ENCODE results near the gene POLR3F. TPM values are rescaled to one million over a fixed set of nuclear protein-coding genes. Genes with fewer than 3 reads are reported as not detected.

Gene POLR3F
- polyA plus RNA-seq, 1 of the 3 experiments (the other 2 are of a cell fraction): 4.8 TPM

GRCh38 chr20:18527836-18528235 lies 60.6 kb downstream of the POLR3F start:
- Histone ChIP-seq H3K27ac (ENCODE audit: low read depth in 2 of 2, low read length in 1 of 2) (no peak overlapping the region), H3K4me2 (no peak overlapping the region), H3K9ac (no peak overlapping the region), H3K27me3 (ENCODE audit: insufficient read depth) (no peaks in the 10 kb centered on the region), H2AFZ (ENCODE audit: low read depth) (no peak overlapping the region), H3K36me3 (replicated peaks in 1 of 2; ENCODE audit: control insufficient read depth in 1 of 2, insufficient read depth in 2 of 2, low read length in 1 of 2) (peaks cover 47 to 80% of the 10 kb centered on the region in 2 experiments), H3K9me2 (no peaks in the 10 kb centered on the region), H4K20me1 (ENCODE audit: insufficient read depth) (no peaks in the 10 kb centered on the region), H3F3A (replicated peaks; ENCODE audit: insufficient read depth) (no peaks in the 10 kb centered on the region), H3K4me3 (ENCODE audit: low read depth in 2 of 2, low read length in 1 of 2) (no peak overlapping the region), H3K79me2 (ENCODE audit: insufficient read depth) (no peaks in the 10 kb centered on the region), H3K9me3 (no peaks in the 10 kb centered on the region), H3K4me1 (ENCODE audit: control insufficient read depth in 1 of 2, insufficient read depth in 2 of 2, low read depth in 1 of 2, low read length in 1 of 2) (no peaks in the 10 kb centered on the region)
- TF ChIP-seq YY1 (IDR thresholded peaks at IDR 0.05; ENCODE audit: low read depth) (no peak), FOSL2 (IDR thresholded peaks at IDR 0.05; ENCODE audit: borderline replicate concordance, low read depth) (0 out of 2 replicates have a peak, but pooled peaks have one; percentile 12)
- CTCF ChIA-PET: interaction anchor here (1.0 kb wide), 1 partner anchor 14 kb away, joined by 3 read pairs; no protein-coding TSS in a partner anchor
- no peak for DNase-seq
- POLR2A ChIA-PET: no interaction called here
- 100% methylated on average over 2 of the region's 2 CpGs for WGBS (ENCODE audit: low lambda C conversion rate)

- Histone ChIP-seq H3K36me3 (replicated peaks in 1 of 2; ENCODE audit: control insufficient read depth in 1 of 2, insufficient read depth in 2 of 2, low read length in 1 of 2) (peaks cover 54 to 90% of the 10 kb centered on the region in 2 experiments), H3K4me1 (ENCODE audit: control insufficient read depth in 1 of 2, insufficient read depth in 2 of 2, low read depth in 1 of 2, low read length in 1 of 2) (no peaks in the 10 kb centered on the region), H3K4me3 (ENCODE audit: low read depth in 2 of 2, low read length in 1 of 2) (no peak overlapping the region), H3K27ac (ENCODE audit: low read depth in 2 of 2, low read length in 1 of 2) (no peak overlapping the region), H3K9me3 (no peaks in the 10 kb centered on the region), H3F3A (replicated peaks; ENCODE audit: insufficient read depth) (no peaks in the 10 kb centered on the region), H3K9me2 (no peaks in the 10 kb centered on the region), H3K79me2 (ENCODE audit: insufficient read depth) (no peaks in the 10 kb centered on the region), H2AFZ (ENCODE audit: low read depth) (no peak overlapping the region), H3K4me2 (no peak overlapping the region), H3K9ac (no peak overlapping the region), H4K20me1 (ENCODE audit: insufficient read depth) (no peaks in the 10 kb centered on the region), H3K27me3 (ENCODE audit: insufficient read depth) (no peaks in the 10 kb centered on the region)
- no peak for TF ChIP-seq ZBTB33 (IDR thresholded peaks at IDR 0.05; ENCODE audit: borderline replicate concordance, low read depth)
- ChIA-PET CTCF (interaction anchor here (1.0 kb wide), 1 partner anchor 15 kb away, joined by 3 read pairs; no protein-coding TSS in a partner anchor), POLR2A (interaction anchor here (1.8 kb wide), 1 partner anchor 62 kb away, joined by 4 read pairs; the partner anchor contains the start of genes DZANK1 and POLR3F)
- DNase-seq: no peak
Measured at GRCh38 chr20:18529041-18529440, 61.9 kb downstream of the POLR3F start.

- no peak for DNase-seq
- Histone ChIP-seq H3K27ac (ENCODE audit: low read depth in 2 of 2, low read length in 1 of 2) (no peak overlapping the region), H4K20me1 (ENCODE audit: insufficient read depth) (no peaks in the 10 kb centered on the region), H3K9ac (no peak overlapping the region), H3K79me2 (ENCODE audit: insufficient read depth) (no peaks in the 10 kb centered on the region), H3K9me2 (no peaks in the 10 kb centered on the region), H3K36me3 (replicated peaks in 1 of 2; ENCODE audit: control insufficient read depth in 1 of 2, insufficient read depth in 2 of 2, low read length in 1 of 2) (peaks cover 39 to 77% of the 10 kb centered on the region in 2 experiments), H3K27me3 (ENCODE audit: insufficient read depth) (no peaks in the 10 kb centered on the region), H3K9me3 (no peaks in the 10 kb centered on the region), H2AFZ (ENCODE audit: low read depth) (no peak overlapping the region), H3K4me3 (ENCODE audit: low read depth in 2 of 2, low read length in 1 of 2) (no peak overlapping the region), H3K4me1 (ENCODE audit: control insufficient read depth in 1 of 2, insufficient read depth in 2 of 2, low read depth in 1 of 2, low read length in 1 of 2) (no peaks in the 10 kb centered on the region), H3K4me2 (no peak overlapping the region), H3F3A (replicated peaks; ENCODE audit: insufficient read depth) (no peaks in the 10 kb centered on the region)
- POLR2A ChIA-PET: no interaction called here
- CTCF ChIA-PET: no interaction called here
- TF ChIP-seq YY1 (IDR thresholded peaks at IDR 0.05; ENCODE audit: low read depth): no peak
- TF ChIP-seq REST (IDR thresholded peaks at IDR 0.05; ENCODE audit: low read depth, low read length): no peak
- 93% methylated on average over 6 of the region's 6 CpGs for WGBS (ENCODE audit: low lambda C conversion rate)
Measured at GRCh38 chr20:18532626-18533025, 65.4 kb downstream of the POLR3F start.
